AG04450 (cell line): ENCODE measurements around the gene VPS35. TPM values are rescaled to one million over a fixed set of nuclear protein-coding genes. Genes with fewer than 3 reads are reported as not detected.

Experiments
- CTCF ChIA-PET: fragments of 300-600, 350-600 bp; formaldehyde crosslinking; extraction: SDS; loops from one replicate; lab custom pipeline; 2022; ENCODE audit warnings: antibody characterized with exemption, inconsistent platforms; lab: Charles Lee
- POLR2A ChIA-PET: fragments of 350-600 bp; formaldehyde crosslinking; extraction: SDS; loops from one replicate; lab custom pipeline; 2021; ENCODE audit warnings: antibody characterized with exemption, inconsistent platforms; lab: Yijun Ruan, JAX
- DNase-seq: peaks from one replicate; pipeline ENCODE4 v3.0.0-alpha.2; 2011; ENCODE audit warnings: low read depth, low spot score
- H3K27ac ChIP-seq: one replicate; pipeline ENCODE4 v1.5.1; 2012; ENCODE audit warnings: low read depth, low read length, control low read depth
- H3K27me3 ChIP-seq: one replicate; pipeline ENCODE4 v1.6.0; 2012; ENCODE audit warnings: low read length; ENCODE audit not compliant: control insufficient read depth, insufficient read depth
- H3K4me3 ChIP-seq: 2 replicates; pipeline ENCODE4 v1.5.1; 2011; ENCODE audit warnings: mild to moderate bottlenecking, low read depth, low read length, control low read depth
- H3K9me3 ChIP-seq: 2 replicates; pipeline ENCODE4 v1.5.1; 2012; ENCODE audit warnings: low read length; ENCODE audit not compliant: control insufficient read depth, insufficient read depth
- polyA plus RNA-seq: library from polyadenylated mRNA; depleted of rRNA; stranded (reverse); fragments of >200 nt; gene quantifications from 2 replicates; pipeline ENCODE4 v1.2.3, GENCODE V29; 2011
- TF ChIP-seq, protein P1 (sequence below): IDR thresholded peaks from 2 replicates; pipeline ENCODE4 v1.5.1; 2011; ENCODE audit warnings: low read depth, low read length, control low read depth, inconsistent platforms

Gene VPS35
- polyA plus RNA-seq, 1 experiment, result 73.2 TPM

DNA sequence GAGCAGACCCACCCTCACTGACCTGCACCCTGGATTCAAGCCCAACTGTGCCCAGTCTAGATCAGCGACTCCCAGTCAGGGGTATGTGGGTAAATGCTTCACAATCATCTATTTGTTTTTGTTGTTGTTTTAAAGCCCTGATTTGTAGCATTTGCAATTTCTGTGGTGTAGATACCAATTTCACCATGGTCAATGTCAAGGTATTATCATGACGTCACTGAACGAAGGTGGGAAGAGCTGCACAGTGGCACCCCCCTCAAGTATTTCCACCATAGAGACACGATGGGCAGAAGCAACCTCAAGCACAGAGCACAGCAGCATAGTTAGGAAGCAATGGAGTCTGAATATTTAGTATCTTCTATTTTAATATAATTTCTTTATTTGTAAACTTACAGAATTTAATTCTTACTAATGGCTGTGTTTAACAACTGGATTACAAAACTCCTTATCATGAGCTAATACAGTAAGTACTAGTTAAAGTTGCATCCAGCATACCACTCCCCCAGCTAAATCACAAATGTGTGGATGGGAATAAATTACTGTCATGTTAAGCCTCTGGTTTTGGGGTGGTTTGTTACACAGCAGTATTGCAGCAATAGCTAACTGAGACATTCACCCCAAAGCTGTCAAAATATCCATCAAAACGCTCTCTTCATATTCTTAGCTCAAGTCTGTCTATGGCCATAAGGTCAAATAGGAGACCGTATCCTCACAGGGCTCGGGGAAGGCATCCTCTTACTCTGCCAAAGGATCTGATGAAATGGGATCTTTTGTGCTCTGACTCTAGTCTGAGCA, 26.0 kb upstream of the VPS35 start:
- Histone ChIP-seq H3K4me3 (no peak overlapping the region), H3K9me3 (no peaks in the 10 kb centered on the region), H3K27ac (no peak overlapping the region), H3K27me3 (no peaks in the 10 kb centered on the region)
- POLR2A ChIA-PET, result no interaction called here
- DNase-seq, result no peak
- CTCF ChIA-PET, result interaction anchor here (1.2 kb wide), 1 partner anchor 10 kb away, joined by 3 read pairs; no protein-coding TSS in a partner anchor
- TF ChIP-seq, protein P1, sequence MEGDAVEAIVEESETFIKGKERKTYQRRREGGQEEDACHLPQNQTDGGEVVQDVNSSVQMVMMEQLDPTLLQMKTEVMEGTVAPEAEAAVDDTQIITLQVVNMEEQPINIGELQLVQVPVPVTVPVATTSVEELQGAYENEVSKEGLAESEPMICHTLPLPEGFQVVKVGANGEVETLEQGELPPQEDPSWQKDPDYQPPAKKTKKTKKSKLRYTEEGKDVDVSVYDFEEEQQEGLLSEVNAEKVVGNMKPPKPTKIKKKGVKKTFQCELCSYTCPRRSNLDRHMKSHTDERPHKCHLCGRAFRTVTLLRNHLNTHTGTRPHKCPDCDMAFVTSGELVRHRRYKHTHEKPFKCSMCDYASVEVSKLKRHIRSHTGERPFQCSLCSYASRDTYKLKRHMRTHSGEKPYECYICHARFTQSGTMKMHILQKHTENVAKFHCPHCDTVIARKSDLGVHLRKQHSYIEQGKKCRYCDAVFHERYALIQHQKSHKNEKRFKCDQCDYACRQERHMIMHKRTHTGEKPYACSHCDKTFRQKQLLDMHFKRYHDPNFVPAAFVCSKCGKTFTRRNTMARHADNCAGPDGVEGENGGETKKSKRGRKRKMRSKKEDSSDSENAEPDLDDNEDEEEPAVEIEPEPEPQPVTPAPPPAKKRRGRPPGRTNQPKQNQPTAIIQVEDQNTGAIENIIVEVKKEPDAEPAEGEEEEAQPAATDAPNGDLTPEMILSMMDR, result no peak

DNA sequence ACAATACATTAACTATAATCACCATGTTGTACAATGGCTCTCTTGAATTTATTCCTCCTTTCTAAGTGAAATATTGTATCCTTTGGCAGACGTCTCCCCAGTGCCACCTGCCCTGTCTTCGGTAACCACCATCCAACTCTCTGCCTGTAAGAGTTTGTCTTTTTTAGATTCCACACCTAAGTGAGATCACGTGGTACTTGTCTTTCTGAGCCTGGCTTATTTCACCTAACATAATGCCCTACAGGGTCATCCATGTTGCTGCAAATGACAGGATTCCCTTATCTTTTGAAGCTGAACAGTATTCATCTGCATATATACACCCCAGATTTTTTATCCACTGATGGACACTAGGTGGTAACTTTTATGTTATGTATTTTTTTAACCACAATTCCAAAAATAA, 24.7 kb upstream of the VPS35 start:
- no peak overlapping the region for H3K4me3 ChIP-seq
- no peak for DNase-seq
- CTCF ChIA-PET, result no interaction called here
- no peaks in the 10 kb centered on the region for H3K9me3 ChIP-seq
- TF ChIP-seq, protein P1, result no peak
- POLR2A ChIA-PET, result no interaction called here
- H3K27ac ChIP-seq, result no peak overlapping the region
- no peaks in the 10 kb centered on the region for H3K27me3 ChIP-seq

DNA sequence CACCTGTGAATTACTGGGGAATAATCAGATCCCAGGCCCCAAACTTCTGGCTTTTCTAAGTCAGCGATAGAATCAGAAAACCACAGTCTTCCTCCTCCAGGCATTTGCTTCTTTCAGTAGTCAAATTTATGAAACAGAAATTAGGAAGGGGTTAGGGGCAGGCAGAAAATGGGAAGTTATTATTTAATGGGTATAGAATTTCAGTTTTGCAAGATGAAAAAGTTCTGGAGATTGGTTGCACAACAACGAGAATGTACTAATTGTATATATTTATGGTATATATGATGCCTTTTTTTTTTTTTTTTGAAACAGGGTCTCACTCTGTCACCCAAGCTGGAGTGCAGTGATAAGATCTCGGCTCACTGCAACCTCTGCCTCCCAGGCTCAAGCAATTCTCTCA, 23.9 kb upstream of the VPS35 start:
- ChIA-PET POLR2A (no interaction called here), CTCF (no interaction called here)
- Histone ChIP-seq H3K27me3 (no peaks in the 10 kb centered on the region), H3K27ac (no peak overlapping the region), H3K4me3 (no peak overlapping the region), H3K9me3 (no peaks in the 10 kb centered on the region)
- TF ChIP-seq, protein P1, result no peak
- no peak for DNase-seq

DNA sequence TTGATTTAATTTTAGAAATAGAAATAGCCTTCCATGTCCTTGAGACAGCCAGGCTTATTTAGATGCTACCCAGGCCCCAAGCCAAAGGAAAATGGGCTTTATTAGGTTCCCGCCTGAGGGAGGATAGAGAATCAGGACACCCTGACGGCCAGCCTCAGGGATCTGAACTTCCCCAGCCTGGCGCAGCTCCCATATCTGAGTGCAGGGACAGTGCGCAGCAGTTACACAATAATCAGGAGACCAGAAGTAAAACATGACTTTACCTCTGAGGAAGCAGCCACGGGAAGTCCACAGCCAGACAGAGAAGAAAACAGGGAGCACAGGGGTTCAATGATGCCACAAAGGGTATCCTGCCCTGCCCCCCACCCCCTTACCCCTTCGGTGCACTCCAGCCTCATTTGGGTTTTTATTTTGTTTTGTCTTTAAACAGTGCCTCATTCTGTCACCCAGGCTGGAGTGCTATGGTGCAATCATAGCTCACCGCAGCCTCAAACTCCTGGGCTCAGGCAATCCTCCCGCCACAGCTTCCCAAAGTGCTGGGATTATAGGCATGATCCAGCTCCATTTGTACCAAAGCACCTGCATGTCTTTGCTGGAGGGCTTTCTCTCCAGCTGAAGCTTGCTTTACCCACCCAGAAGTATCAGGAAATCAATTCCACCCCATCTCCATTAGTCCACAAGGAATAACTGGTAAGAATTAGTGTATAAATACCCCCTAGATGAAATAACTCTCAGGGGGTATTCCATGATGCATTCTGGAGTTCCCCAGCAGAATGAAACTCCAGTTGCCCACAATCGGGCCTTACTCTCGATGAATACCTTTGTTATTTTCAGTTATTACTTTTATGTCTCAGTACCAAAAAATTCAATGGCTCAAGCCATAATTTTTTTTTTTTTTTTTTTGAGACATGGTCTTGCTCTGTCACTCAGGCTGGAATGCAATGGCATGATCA, 22.4 kb upstream of the VPS35 start:
- Histone ChIP-seq H3K4me3 (no peak overlapping the region), H3K9me3 (no peaks in the 10 kb centered on the region), H3K27ac (no peak overlapping the region), H3K27me3 (no peaks in the 10 kb centered on the region)
- TF ChIP-seq, protein P1, result no peak
- no peak for DNase-seq
- ChIA-PET POLR2A (no interaction called here), CTCF (no interaction called here)
